PC-3 (cell line): Measurements from ENCODE around the gene FAU. TPM values are rescaled to one million over a fixed set of nuclear protein-coding genes. Genes with fewer than 3 reads are reported as not detected.

Experiments used
- ATAC-seq: fragments of 200-7000 bp; cut with Tn5 transposase; 2 replicates; pipeline ENCODE4 v1.9.1; 2020; ENCODE audit warnings: mild to moderate bottlenecking, moderate library complexity
- BruUV-seq: library from RNA; stranded (reverse); fragments of 400-500 nt; replicated peaks from 2 replicates; lab custom pipeline; 2021; lab: Mats Ljungman, UMichigan
- CTCF ChIA-PET: fragments of 300-600 bp; sonication (Branson Sonifier 250); formaldehyde crosslinking; loops from one replicate; lab custom pipeline; 2022; ENCODE audit warnings: antibody characterized with exemption; lab: Charles Lee
- POLR2A ChIA-PET: fragments of 300-600 bp; sonication (Branson Sonifier 250); formaldehyde crosslinking; loops from one replicate; lab custom pipeline; 2022; ENCODE audit warnings: antibody characterized with exemption; ENCODE audit not compliant: unreplicated experiment; lab: Charles Lee
- DNase-seq: peaks from one replicate; pipeline ENCODE4 v3.0.0-alpha.2; 2015
- H2AFZ ChIP-seq: fragments of 300-600 bp; sonication (generic); 2 replicates; pipeline ENCODE4 v1.6.0; 2016; ENCODE audit warnings: antibody characterized with exemption, low read length
- H3F3A ChIP-seq: fragments of 300-600 bp; sonication (generic); one replicate; pipeline ENCODE4 v1.6.0; 2017; ENCODE audit warnings: antibody characterized with exemption, low read length, control low read depth, mild to moderate bottlenecking; ENCODE audit not compliant: unreplicated experiment
- H3K27ac ChIP-seq: fragments of 300-600 bp; sonication (generic); 2 replicates; pipeline ENCODE4 v1.5.1; 2016; ENCODE audit warnings: mild to moderate bottlenecking, low read length
- H3K27me3 ChIP-seq: fragments of 300-600 bp; sonication (generic); 2 replicates; pipeline ENCODE4 v1.6.1; 2016; ENCODE audit warnings: low read length, mixed read lengths
- H3K36me3 ChIP-seq: fragments of 300-600 bp; sonication (generic); 2 replicates; pipeline ENCODE4 v1.6.1; 2016; ENCODE audit warnings: low read depth, mixed run types, low read length, mixed read lengths
- H3K4me1 ChIP-seq: fragments of 300-600 bp; sonication (generic); 2 replicates; pipeline ENCODE4 v1.5.1; 2016; ENCODE audit warnings: low read length; ENCODE audit not compliant: insufficient read depth
- H3K4me2 ChIP-seq: fragments of 300-600 bp; sonication (generic); 2 replicates; pipeline ENCODE4 v1.6.0; 2016; ENCODE audit warnings: low read length
- H3K4me3 ChIP-seq: fragments of 300-600 bp; sonication (generic); 2 replicates; pipeline ENCODE4 v1.5.1; 2016; ENCODE audit warnings: mild to moderate bottlenecking, low read length, mixed read lengths
- H3K79me2 ChIP-seq: fragments of 300-600 bp; sonication (generic); 2 replicates; pipeline ENCODE4 v1.6.1; 2017; ENCODE audit warnings: low read length, mixed read lengths
- H3K9ac ChIP-seq: fragments of 300-600 bp; sonication (generic); 2 replicates; pipeline ENCODE4 v1.6.0; 2016; ENCODE audit warnings: mild to moderate bottlenecking, low read length
- H3K9me2 ChIP-seq: fragments of 300-600 bp; sonication (generic); replicated peaks from 2 replicates; pipeline ENCODE4 v1.6.1; 2016; ENCODE audit warnings: mixed run types, low read length, mixed read lengths
- H3K9me3 ChIP-seq: fragments of 300-600 bp; sonication (generic); 2 replicates; pipeline ENCODE4 v1.6.1; 2016; ENCODE audit warnings: low read length, mixed read lengths
- H4K20me1 ChIP-seq: fragments of 300-600 bp; sonication (generic); 2 replicates; pipeline ENCODE4 v1.6.1; 2016; ENCODE audit warnings: low read length, mixed read lengths
- EZH2 ChIP-seq: fragments of 300-600 bp; sonication (generic); IDR thresholded peaks from one replicate; pipeline ENCODE4 v1.6.1; 2017; ENCODE audit warnings: antibody characterized with exemption, mild to moderate bottlenecking, low read length; ENCODE audit not compliant: unreplicated experiment
- EZH2phosphoT487 ChIP-seq: fragments of 300-600 bp; sonication (generic); IDR thresholded peaks from 2 replicates; pipeline ENCODE4 v1.6.1; 2018; ENCODE audit warnings: mild to moderate bottlenecking, antibody characterized with exemption, low read length, borderline replicate concordance
- intact Hi-C: fragments of 100-400 bp; cut with micrococcal nuclease; formaldehyde crosslinking; loops from 2 replicates; pipeline ENCODE4 v1.9.0; 2023
- total RNA-seq: library from RNA; depleted of rRNA; stranded (reverse); fragments of >200 nt; gene quantifications from 2 replicates; pipeline ENCODE4 v1.2.3, GENCODE V29; 2014
- TF ChIP-seq, protein P1 (sequence below): fragments of 300-600 bp; sonication (generic); conservative IDR thresholded peaks from 2 replicates; pipeline ENCODE4 v1.5.1; 2017; ENCODE audit warnings: antibody characterized with exemption, low read depth, mild to moderate bottlenecking, low read length

FAU gene
- total RNA-seq, 1 experiment from 2014 or later: 1,157 TPM

DNA sequence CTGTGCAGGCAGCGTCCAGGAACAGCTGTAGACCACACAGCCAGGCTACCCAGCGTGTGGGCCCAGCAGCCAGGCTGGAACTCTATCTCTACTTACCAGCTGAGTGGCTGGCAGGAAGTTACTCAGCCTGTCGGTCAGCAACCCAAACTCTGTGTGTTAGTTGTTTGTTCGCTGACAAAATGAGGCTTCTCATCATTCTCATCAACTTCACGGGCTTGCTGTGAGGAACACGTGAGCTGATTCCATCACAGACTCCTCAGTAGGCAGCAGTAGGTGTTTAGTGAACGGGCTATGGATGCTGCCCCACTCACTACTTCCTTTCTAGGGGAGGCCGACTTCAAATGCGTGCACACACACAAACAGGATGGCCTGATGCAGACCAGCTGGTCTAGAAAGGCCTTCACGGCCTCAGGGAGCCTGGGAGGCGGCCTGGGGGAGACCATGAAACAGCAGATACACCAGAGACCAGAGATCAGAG, 47.3 kb upstream of the FAU start:
- ATAC-seq: peak; percentile 84
- no peaks in the 10 kb centered on the region for H3F3A ChIP-seq
- no peaks in the 10 kb centered on the region for H3K79me2 ChIP-seq

DNA sequence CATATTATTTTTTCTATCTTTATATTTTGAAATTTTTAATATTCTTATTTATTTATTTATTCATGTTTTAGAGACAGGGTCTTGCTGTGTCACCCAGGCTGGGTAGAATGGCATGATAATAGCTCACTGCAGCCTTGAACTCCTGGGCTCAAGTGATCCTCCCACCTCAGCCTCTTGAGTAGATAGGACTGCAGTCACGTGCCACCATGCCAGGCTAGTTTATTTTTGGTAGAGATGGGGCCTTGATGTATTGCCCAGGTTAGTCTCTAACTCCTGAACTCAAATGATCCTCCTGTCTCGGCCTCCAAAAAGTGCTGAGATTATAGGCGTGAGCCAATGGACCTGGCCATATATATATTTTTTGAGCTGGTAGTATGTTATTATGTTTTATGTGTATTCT, 45.7 kb upstream of the FAU start:
- Histone ChIP-seq H3K4me2 (no peak overlapping the region), H3F3A (no peaks in the 10 kb centered on the region), H3K9me3 (no peaks in the 10 kb centered on the region), H3K4me1 (peaks cover 13% of the 10 kb centered on the region; the same call in 1 of the 2 replicates), H3K36me3 (no peaks in the 10 kb centered on the region), H3K27ac (no peak overlapping the region), H3K9me2 (no peaks in the 10 kb centered on the region), H3K4me3 (no peak overlapping the region), H3K27me3 (no peaks in the 10 kb centered on the region), H3K9ac (no peak overlapping the region), H4K20me1 (no peaks in the 10 kb centered on the region), H2AFZ (no peak overlapping the region), H3K79me2 (no peaks in the 10 kb centered on the region)
- ChIA-PET POLR2A (no interaction called here), CTCF (interaction anchor here (0.6 kb wide), 1 partner anchor 108 kb away, joined by 10 read pairs; no protein-coding TSS in a partner anchor)
- no TSS peak for BruUV-seq
- intact Hi-C loops: no loop called here
- ATAC-seq (no peak), DNase-seq (no peak)
- TF ChIP-seq, protein P1, sequence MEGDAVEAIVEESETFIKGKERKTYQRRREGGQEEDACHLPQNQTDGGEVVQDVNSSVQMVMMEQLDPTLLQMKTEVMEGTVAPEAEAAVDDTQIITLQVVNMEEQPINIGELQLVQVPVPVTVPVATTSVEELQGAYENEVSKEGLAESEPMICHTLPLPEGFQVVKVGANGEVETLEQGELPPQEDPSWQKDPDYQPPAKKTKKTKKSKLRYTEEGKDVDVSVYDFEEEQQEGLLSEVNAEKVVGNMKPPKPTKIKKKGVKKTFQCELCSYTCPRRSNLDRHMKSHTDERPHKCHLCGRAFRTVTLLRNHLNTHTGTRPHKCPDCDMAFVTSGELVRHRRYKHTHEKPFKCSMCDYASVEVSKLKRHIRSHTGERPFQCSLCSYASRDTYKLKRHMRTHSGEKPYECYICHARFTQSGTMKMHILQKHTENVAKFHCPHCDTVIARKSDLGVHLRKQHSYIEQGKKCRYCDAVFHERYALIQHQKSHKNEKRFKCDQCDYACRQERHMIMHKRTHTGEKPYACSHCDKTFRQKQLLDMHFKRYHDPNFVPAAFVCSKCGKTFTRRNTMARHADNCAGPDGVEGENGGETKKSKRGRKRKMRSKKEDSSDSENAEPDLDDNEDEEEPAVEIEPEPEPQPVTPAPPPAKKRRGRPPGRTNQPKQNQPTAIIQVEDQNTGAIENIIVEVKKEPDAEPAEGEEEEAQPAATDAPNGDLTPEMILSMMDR: no peak

More for the DNA sequence above, 47.3 kb upstream of the FAU start:
- peak; percentile 32 for DNase-seq
- Histone ChIP-seq H3K27ac (no peak overlapping the region), H3K36me3 (no peaks in the 10 kb centered on the region), H3K9me3 (no peaks in the 10 kb centered on the region), H3K4me2 (no peak overlapping the region), H2AFZ (peak overlapping the region; percentile 68), H3K27me3 (no peaks in the 10 kb centered on the region), H3K9me2 (no peaks in the 10 kb centered on the region), H4K20me1 (no peaks in the 10 kb centered on the region), H3K9ac (no peak overlapping the region), H3K4me1 (peaks cover 13% of the 10 kb centered on the region; the same call in 1 of the 2 replicates), H3K4me3 (no peak overlapping the region)
- BruUV-seq: no TSS peak
- POLR2A ChIA-PET: interaction anchor here (0.6 kb wide), 1 partner anchor 34 kb away, joined by 3 read pairs; no protein-coding TSS in a partner anchor
- intact Hi-C loops: no loop called here
- CTCF ChIA-PET: interaction anchor here (0.7 kb wide), 1 partner anchor 631 kb away, joined by 3 read pairs; no protein-coding TSS in a partner anchor
- TF ChIP-seq, protein P1: no peak
- no peak for TF ChIP-seq EZH2phosphoT487
- TF ChIP-seq EZH2: no peak

DNA sequence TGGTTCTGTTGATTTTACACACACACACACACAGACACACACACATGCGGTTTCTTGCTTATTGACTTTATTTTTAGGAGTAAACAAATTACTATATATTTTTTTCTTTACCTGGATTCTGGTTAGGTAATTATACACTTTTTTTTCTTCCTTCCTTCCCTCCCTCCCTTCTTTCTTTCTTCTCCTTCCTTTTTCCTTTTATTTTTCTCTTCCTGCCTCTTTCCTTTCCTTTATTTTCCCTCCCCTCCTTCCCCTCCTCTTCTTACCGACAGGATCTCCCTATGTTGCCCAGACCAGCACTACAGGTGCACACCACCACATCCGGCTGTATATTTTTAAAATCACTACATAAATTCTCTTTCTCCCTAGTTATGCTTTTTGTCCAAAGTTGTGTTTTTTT, 45.0 kb upstream of the FAU start:
- Histone ChIP-seq H3K4me1 (peaks cover 13% of the 10 kb centered on the region; the same call in 1 of the 2 replicates), H3K9ac (no peak overlapping the region), H3K4me3 (no peak overlapping the region), H2AFZ (no peak overlapping the region), H3K4me2 (no peak overlapping the region), H3K36me3 (no peaks in the 10 kb centered on the region), H3F3A (no peaks in the 10 kb centered on the region), H3K27ac (no peak overlapping the region), H3K27me3 (no peaks in the 10 kb centered on the region), H3K9me3 (no peaks in the 10 kb centered on the region), H4K20me1 (no peaks in the 10 kb centered on the region), H3K79me2 (no peaks in the 10 kb centered on the region), H3K9me2 (no peaks in the 10 kb centered on the region)
- DNase-seq: no peak
- ATAC-seq: no peak
- no TSS peak for BruUV-seq
- intact Hi-C loops: no loop called here
- POLR2A ChIA-PET: no interaction called here
- TF ChIP-seq EZH2phosphoT487: no peak
- TF ChIP-seq, protein P1: no peak
- TF ChIP-seq EZH2: no peak
- CTCF ChIA-PET: no interaction called here
